Measurements from ENCODE around the gene GMPPA. TPM values are rescaled to one million over a fixed set of nuclear protein-coding genes. Genes with fewer than 3 reads are reported as not detected.
A peak's percentile ranks its signal among the peaks of the same experiment; 100 is the strongest.

Gene GMPPA
- total RNA-seq, 4 donors from 2014 or later, result 22.6 to 37.8 (median 29.4) TPM

- TF ChIP-seq CTCF (IDR thresholded peaks at IDR 0.05), result no peak
- DNase-seq (ENCODE audit: low spot score), result no peak
- no peak for ATAC-seq (ENCODE audit: low FRiP score)
These were observed 8.3 kb downstream of the GMPPA start for GRCh38 chr2:219506802-219507526.

GRCh38 chr2:219507581-219508443, 9.1 kb downstream of the GMPPA start:
- no peak for TF ChIP-seq CTCF (IDR thresholded peaks at IDR 0.05)
- DNase-seq (ENCODE audit: low spot score) (no peak), ATAC-seq (ENCODE audit: low FRiP score) (no peak)

GRCh38 chr2:219508444-219508734, 9.7 kb downstream of the GMPPA start:
- DNase-seq (ENCODE audit: low spot score), result no peak
- no peak for ATAC-seq (ENCODE audit: low FRiP score)
- no peak for TF ChIP-seq CTCF (IDR thresholded peaks at IDR 0.05)

GRCh38 chr2:219508971-219509779, 10.5 kb downstream of the GMPPA start:
- ATAC-seq (ENCODE audit: low FRiP score), result peak; percentile 6
- no peak for DNase-seq (ENCODE audit: low spot score)
- TF ChIP-seq CTCF (IDR thresholded peaks at IDR 0.05), result no peak

GRCh38 chr2:219509780-219510511, 11.3 kb downstream of the GMPPA start:
- DNase-seq (ENCODE audit: low spot score) (no peak), ATAC-seq (ENCODE audit: low FRiP score) (peak; percentile 78)
- peak in 1 of 3 donors; percentile 22 for TF ChIP-seq CTCF (IDR thresholded peaks at IDR 0.05)

- ATAC-seq (ENCODE audit: low FRiP score) (no peak), DNase-seq (ENCODE audit: low spot score) (no peak)
- no peak for TF ChIP-seq CTCF (IDR thresholded peaks at IDR 0.05)
These were observed 11.9 kb downstream of the GMPPA start for GRCh38 chr2:219510512-219511135.

Measured in omental fat pad (tissue), 4 donors.